GM12874 (cell line): ENCODE measurements around the gene PRKCA.

Source experiments
- TF ChIP-seq, protein P1 (sequence below): IDR thresholded peaks from 2 replicates; pipeline ENCODE4 v1.5.1; 2011; ENCODE audit warnings: low read depth, mild to moderate bottlenecking, control low read depth, low read length, moderate library complexity; ENCODE audit not compliant: insufficient read depth

Gene PRKCA

DNA sequence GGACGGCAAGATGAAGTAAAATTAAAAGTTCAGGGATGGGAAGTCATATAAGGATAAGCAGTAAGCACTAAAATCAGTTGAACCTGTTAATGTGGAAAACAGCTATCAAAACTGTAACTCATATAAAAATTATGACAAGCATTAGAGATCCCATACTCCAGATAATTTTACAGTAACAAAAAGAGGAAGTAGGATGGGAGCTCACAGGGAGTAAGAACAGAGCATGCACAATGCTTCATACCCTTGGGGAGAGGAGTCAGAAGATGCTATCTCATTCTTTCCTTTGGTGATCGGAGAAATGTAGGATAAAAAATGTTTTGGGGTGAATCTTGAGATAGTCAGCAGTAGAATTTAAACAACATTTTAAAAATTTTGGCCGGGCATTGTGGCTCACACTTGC lies 367.8 kb downstream of the PRKCA start:
- TF ChIP-seq, protein P1, sequence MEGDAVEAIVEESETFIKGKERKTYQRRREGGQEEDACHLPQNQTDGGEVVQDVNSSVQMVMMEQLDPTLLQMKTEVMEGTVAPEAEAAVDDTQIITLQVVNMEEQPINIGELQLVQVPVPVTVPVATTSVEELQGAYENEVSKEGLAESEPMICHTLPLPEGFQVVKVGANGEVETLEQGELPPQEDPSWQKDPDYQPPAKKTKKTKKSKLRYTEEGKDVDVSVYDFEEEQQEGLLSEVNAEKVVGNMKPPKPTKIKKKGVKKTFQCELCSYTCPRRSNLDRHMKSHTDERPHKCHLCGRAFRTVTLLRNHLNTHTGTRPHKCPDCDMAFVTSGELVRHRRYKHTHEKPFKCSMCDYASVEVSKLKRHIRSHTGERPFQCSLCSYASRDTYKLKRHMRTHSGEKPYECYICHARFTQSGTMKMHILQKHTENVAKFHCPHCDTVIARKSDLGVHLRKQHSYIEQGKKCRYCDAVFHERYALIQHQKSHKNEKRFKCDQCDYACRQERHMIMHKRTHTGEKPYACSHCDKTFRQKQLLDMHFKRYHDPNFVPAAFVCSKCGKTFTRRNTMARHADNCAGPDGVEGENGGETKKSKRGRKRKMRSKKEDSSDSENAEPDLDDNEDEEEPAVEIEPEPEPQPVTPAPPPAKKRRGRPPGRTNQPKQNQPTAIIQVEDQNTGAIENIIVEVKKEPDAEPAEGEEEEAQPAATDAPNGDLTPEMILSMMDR, result no peak

GRCh38 chr17:66671156-66671555 lies 368.7 kb downstream of the PRKCA start:
- TF ChIP-seq, protein P1, result no peak

DNA sequence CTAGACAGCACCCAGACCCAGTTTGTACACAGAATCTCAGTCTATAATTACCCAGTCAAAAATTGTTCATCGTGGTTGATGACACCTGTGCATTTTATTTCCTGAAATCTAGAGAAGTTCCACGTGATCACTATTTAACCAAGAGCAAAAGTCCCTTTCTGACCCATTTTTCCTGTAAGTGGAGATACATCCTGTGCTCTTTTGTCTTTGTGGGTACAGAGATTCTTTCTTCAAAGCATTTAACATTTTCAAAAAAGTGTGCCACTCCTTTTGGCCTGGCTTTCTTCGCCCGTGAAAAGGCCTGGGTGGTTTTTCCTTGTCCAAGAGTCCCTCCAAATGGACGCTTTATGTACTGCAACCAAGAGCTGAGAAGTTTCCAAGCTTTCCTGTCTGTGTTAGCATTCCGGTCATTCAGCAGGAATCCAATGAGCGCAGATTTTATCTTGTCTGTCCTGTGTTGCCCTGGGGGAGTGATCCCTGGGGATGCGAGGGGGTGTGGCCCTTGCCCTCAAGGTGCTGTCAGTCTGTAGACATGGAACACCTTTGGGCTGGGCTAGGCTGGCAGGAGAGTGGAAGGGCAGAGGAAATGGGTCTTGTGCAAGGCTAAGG lies 371.4 kb downstream of the PRKCA start:
- TF ChIP-seq, protein P1, result peak; percentile 48

- TF ChIP-seq, protein P1, result no peak
Measured at GRCh38 chr17:66675273-66675990, 373.0 kb downstream of the PRKCA start.

DNA sequence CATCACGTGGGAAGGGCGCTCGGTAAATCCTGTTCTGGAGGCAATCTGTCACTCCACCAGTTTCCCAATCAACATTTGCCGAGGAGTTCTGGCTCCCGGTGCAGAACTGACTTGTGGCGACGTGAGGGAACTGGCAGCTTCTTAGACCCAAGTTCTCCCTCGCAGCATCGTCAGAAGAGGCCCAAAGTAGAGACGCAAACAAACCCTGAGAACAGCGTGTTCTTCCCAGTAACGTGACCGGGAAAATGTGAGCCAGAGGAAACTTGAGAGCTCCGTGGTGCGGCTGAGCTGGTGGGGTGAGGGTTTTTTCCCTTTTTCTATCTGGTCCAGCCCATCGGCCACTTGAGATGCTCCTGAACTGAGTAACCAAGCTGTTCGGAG lies 373.6 kb downstream of the PRKCA start:
- TF ChIP-seq, protein P1, result no peak

DNA sequence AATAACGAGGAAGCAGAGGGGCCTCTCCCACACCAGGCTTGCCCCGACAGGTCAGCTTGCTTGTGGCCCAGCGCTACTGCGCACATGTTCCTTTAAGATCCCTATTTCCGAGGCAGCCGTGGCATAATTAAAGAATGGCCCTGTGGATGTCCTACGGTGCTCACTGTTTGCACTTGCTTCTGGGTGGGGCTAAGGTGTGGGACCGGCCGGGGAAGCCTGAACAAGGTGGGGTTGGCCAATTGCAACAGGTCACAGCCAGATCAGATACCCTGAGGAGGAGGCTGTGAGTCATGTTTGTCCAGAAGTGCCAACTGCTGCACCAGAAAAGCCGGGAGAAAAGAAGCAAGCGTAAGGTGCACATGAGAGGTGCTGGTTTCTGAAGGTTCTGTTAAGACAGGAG lies 374.0 kb downstream of the PRKCA start:
- TF ChIP-seq, protein P1, result no peak

- TF ChIP-seq, protein P1, result no peak
Measured at GRCh38 chr17:66677201-66677981, 375.0 kb downstream of the PRKCA start.
